Measurements from ENCODE around the gene LDLRAP1.
A peak's percentile ranks its signal among the peaks of the same experiment; 100 is the strongest.

Gene LDLRAP1

DNA sequence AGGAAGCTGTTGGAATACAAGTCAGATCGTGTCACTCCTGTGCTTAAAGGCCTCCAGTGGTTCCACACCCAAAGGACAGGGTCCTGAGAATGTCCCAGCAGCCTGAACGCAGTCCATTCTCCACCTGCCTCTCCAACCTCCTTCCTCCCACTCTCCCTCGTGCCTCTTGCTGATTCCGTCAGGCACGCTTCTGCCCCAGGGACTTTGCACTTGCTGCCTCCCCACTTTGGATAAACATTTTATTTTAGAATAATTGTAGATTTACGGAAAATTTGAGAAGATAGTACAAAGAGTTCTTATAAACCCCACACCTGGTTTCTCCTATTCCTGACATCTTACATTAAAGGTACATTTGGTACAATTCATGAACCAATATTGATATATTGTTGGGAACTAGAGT is 28.4 kb upstream of the LDLRAP1 start:
- Histone ChIP-seq H3K9me3 (no peaks in the 10 kb centered on the region), H3K36me3 (no peaks in the 10 kb centered on the region), H3K4me3 (no peak overlapping the region), H3K27ac (no peak overlapping the region), H3K4me1 (no peaks in the 10 kb centered on the region), H3K27me3 (no peaks in the 10 kb centered on the region)
- intact Hi-C loops (cut with DNase I; ENCODE audit: low total_unique reads): no loop called here
- no peak for TF ChIP-seq CTCF (IDR thresholded peaks at IDR 0.05)
- no peak for DNase-seq

DNA sequence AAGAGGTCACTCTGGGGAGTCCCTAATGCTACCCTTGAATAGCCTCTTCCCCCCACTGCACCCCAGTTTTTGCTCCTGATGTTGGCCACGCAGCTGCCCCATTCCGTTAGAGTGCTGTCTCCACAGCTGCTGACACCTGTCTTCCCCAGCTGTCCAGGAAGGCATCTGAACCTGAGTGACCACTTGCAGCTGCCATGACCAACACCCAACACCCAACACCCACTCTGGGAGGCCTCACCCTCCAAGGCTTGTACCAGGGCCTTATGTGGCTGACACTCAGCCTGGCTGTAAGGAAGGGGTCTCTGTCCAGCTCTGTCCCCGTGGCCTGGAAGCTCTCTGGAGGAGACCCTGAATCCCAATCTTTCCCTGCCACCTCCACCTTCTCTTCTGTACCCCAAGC is 26.7 kb upstream of the LDLRAP1 start:
- no peaks in the 10 kb centered on the region for H3K9me3 ChIP-seq
- H3K27me3 ChIP-seq: no peaks in the 10 kb centered on the region
- no peak for DNase-seq
- H3K36me3 ChIP-seq: no peaks in the 10 kb centered on the region
- no peak for TF ChIP-seq CTCF (IDR thresholded peaks at IDR 0.05)
- no peaks in the 10 kb centered on the region for H3K4me1 ChIP-seq
- intact Hi-C loops (cut with DNase I; ENCODE audit: low total_unique reads): no loop called here
- H3K4me3 ChIP-seq: no peak overlapping the region
- H3K27ac ChIP-seq: no peak overlapping the region

- no peak overlapping the region for H3K27ac ChIP-seq
- H3K36me3 ChIP-seq: no peaks in the 10 kb centered on the region
- TF ChIP-seq CTCF (IDR thresholded peaks at IDR 0.05): no peak
- H3K4me1 ChIP-seq: no peaks in the 10 kb centered on the region
- DNase-seq: no peak
- intact Hi-C loops (cut with DNase I; ENCODE audit: low total_unique reads): no loop called here
- no peaks in the 10 kb centered on the region for H3K27me3 ChIP-seq
- no peak overlapping the region for H3K4me3 ChIP-seq
- no peaks in the 10 kb centered on the region for H3K9me3 ChIP-seq
Observed at GRCh38 chr1:25517476-25518394, 25.7 kb upstream of the LDLRAP1 start.

GRCh38 chr1:25519624-25520023 is 23.8 kb upstream of the LDLRAP1 start:
- no peaks in the 10 kb centered on the region for H3K4me1 ChIP-seq
- no peak for TF ChIP-seq CTCF (IDR thresholded peaks at IDR 0.05)
- H3K36me3 ChIP-seq: no peaks in the 10 kb centered on the region
- no peak overlapping the region for H3K27ac ChIP-seq
- H3K4me3 ChIP-seq: no peak overlapping the region
- no peaks in the 10 kb centered on the region for H3K9me3 ChIP-seq
- no peaks in the 10 kb centered on the region for H3K27me3 ChIP-seq
- DNase-seq: no peak
- intact Hi-C loops (cut with DNase I; ENCODE audit: low total_unique reads): loop anchor here (5.0 kb wide), 1 partner anchor 117 kb away; no protein-coding TSS in a partner anchor

DNA sequence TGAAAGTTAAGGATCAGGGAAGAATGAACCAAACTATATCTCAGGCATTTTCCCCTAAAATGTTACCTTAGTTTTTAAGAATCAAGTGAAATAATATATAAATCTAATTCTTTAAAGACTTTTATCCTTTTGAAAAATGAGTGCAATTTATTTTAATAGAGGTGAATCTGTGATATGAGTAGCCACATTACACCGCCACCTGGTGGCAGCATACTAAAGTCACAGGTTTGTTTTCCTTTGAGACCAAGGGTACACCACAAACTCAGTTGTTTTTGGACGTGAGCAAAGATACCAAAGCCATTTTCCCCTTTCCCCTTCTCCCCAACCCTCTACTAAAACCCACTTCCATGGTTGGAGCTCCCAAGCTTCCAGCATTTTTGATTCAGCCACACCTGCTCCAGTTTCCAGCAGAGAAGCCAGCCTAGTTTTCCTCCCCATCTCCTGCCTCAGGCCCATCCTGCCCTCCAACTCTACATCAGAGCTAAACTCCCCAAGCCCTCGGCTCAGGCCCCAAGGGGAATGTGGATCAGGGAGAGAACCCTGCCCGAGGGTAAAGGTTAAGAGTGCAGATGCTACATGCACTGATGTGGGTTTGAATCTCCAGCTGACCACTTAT is 22.9 kb upstream of the LDLRAP1 start:
- H3K4me1 ChIP-seq: no peaks in the 10 kb centered on the region
- no peaks in the 10 kb centered on the region for H3K27me3 ChIP-seq
- no peaks in the 10 kb centered on the region for H3K36me3 ChIP-seq
- H3K9me3 ChIP-seq: no peaks in the 10 kb centered on the region
- intact Hi-C loops (cut with DNase I; ENCODE audit: low total_unique reads): loop anchor here (5.0 kb wide), 1 partner anchor 118 kb away; no protein-coding TSS in a partner anchor
- peak in 1 of 2 donors; percentile 68 for DNase-seq
- TF ChIP-seq CTCF (IDR thresholded peaks at IDR 0.05): peak; percentile 80 to 83
- H3K27ac ChIP-seq: peak overlapping the region in 1 of 2 donors; percentile 7
- H3K4me3 ChIP-seq: no peak overlapping the region
